ENCODE results near the gene MYL6B. TPM values are rescaled to one million over a fixed set of nuclear protein-coding genes. Genes with fewer than 3 reads are reported as not detected.

Gene MYL6B
- total RNA-seq, 1 donor from 2014 or later: 52.2 TPM

- intact Hi-C loops (cut with micrococcal nuclease): no loop called here
These were observed 32.1 kb upstream of the MYL6B start for GRCh38 chr12:56120158-56120846.

- intact Hi-C loops (cut with micrococcal nuclease): no loop called here
These were observed 31.1 kb upstream of the MYL6B start for GRCh38 chr12:56121204-56121870.

GRCh38 chr12:56122637-56123036 lies 29.8 kb upstream of the MYL6B start:
- intact Hi-C loops (cut with micrococcal nuclease): no loop called here

- intact Hi-C loops (cut with micrococcal nuclease): no loop called here
These were observed 28.3 kb upstream of the MYL6B start for GRCh38 chr12:56124133-56124532.

GRCh38 chr12:56126732-56127239 lies 25.6 kb upstream of the MYL6B start:
- intact Hi-C loops (cut with micrococcal nuclease): loop anchor here (1.0 to 5.0 kb wide), 13 partner anchors 8 to 1156 kb away; partner anchors contain the start of genes ANKRD52, COQ10A, CS and MYL6

GRCh38 chr12:56127485-56127887 lies 24.9 kb upstream of the MYL6B start:
- intact Hi-C loops (cut with micrococcal nuclease): loop anchor here (1.0 to 5.0 kb wide), 5 partner anchors 23 to 1155 kb away; partner anchors contain the start of genes ANKRD52, COQ10A, PA2G4 and TIMELESS

GRCh38 chr12:56127888-56128669 lies 24.3 kb upstream of the MYL6B start, which contains the start of gene ESYT1:
Gene ESYT1, plus strand, starts transcription at chr12:56128267. Its CDS starts 53 bp downstream, at chr12:56128320.
- intact Hi-C loops (cut with micrococcal nuclease): loop anchor here (1.0 to 5.0 kb wide), 8 partner anchors 24 to 1154 kb away; partner anchors contain the start of genes ANKRD52, COQ10A, PA2G4 and PYM1

- intact Hi-C loops (cut with micrococcal nuclease): loop anchor here (1.0 to 5.0 kb wide), 5 partner anchors 10 to 1154 kb away; partner anchors contain the start of genes PYM1 and SPRYD4
These were observed 23.6 kb upstream of the MYL6B start for GRCh38 chr12:56128670-56129205.

GRCh38 chr12:56129206-56129941 lies 23.0 kb upstream of the MYL6B start:
- intact Hi-C loops (cut with micrococcal nuclease): loop anchor here (1.0 to 5.0 kb wide), 3 partner anchors 9 to 1153 kb away; partner anchors contain the start of gene SPRYD4

GRCh38 chr12:56129942-56130495 lies 22.4 kb upstream of the MYL6B start:
- intact Hi-C loops (cut with micrococcal nuclease): loop anchor here (1.0 to 5.0 kb wide), 3 partner anchors 8 to 1152 kb away; partner anchors contain the start of gene SPRYD4

GRCh38 chr12:56130876-56131275 lies 21.5 kb upstream of the MYL6B start:
- intact Hi-C loops (cut with micrococcal nuclease): no loop called here

- intact Hi-C loops (cut with micrococcal nuclease): no loop called here
These were observed 17.5 kb upstream of the MYL6B start for GRCh38 chr12:56134897-56135296.

- intact Hi-C loops (cut with micrococcal nuclease): loop anchor here (1.0 kb wide), 1 partner anchor 9 kb away; no protein-coding TSS in a partner anchor
These were observed 14.4 kb upstream of the MYL6B start for GRCh38 chr12:56137853-56138571.

- intact Hi-C loops (cut with micrococcal nuclease): no loop called here
These were observed 10.2 kb upstream of the MYL6B start for GRCh38 chr12:56141946-56142784.

GRCh38 chr12:56143217-56143616 lies 9.2 kb upstream of the MYL6B start:
- intact Hi-C loops (cut with micrococcal nuclease): no loop called here

GRCh38 chr12:56143870-56144269 lies 8.5 kb upstream of the MYL6B start:
- intact Hi-C loops (cut with micrococcal nuclease): no loop called here

- intact Hi-C loops (cut with micrococcal nuclease): no loop called here
These were observed 7.2 kb upstream of the MYL6B start for GRCh38 chr12:56145217-56145616.
